HepG2 (cell line): ENCODE results near the gene NAPSA. TPM values are rescaled to one million over a fixed set of nuclear protein-coding genes. Genes with fewer than 3 reads are reported as not detected.
A peak's percentile ranks its signal among the peaks of the same experiment; 100 is the strongest.

Source experiments
- CHD2 ChIP-seq: IDR thresholded peaks from 2 replicates; pipeline ENCODE4 v1.6.1; 2011; ENCODE audit warnings: low read depth, low read length, improper control_type of control experiment
- FOSL2 ChIP-seq: sonication (generic); formaldehyde crosslinking; IDR thresholded peaks from 2 replicates; pipeline ENCODE4 v1.4.0; 2020; ENCODE audit warnings: missing genetic modification reagents
- GFI1 ChIP-seq: sonication (generic); formaldehyde crosslinking; IDR thresholded peaks from 2 replicates; pipeline ENCODE4 v1.5.0; 2020; ENCODE audit warnings: missing genetic modification reagents, mild to moderate bottlenecking, borderline replicate concordance
- LCORL ChIP-seq, 2 experiments: fragments of 450-650 bp in 1 of 2; sonication (generic) in 1 of 2; formaldehyde crosslinking in 1 of 2; IDR thresholded peaks; 2 replicates each; pipeline versions ENCODE4 v1.5.0 to v1.6.1; 2017 to 2020; ENCODE audit warnings: antibody characterized with exemption in 1 of 2, missing genetic modification reagents in 1 of 2
- MED1 ChIP-seq: sonication (generic); formaldehyde crosslinking; IDR thresholded peaks from 2 replicates; pipeline ENCODE4 v1.4.0; 2020; ENCODE audit warnings: missing genetic modification reagents
- NR3C1 ChIP-seq: sonication (generic); formaldehyde crosslinking; IDR thresholded peaks from 2 replicates; pipeline ENCODE4 v1.4.0; 2020; ENCODE audit warnings: missing genetic modification reagents
- ONECUT2 ChIP-seq: sonication (generic); formaldehyde crosslinking; IDR thresholded peaks from 2 replicates; pipeline ENCODE4 v1.4.0; 2020; ENCODE audit warnings: missing genetic modification reagents
- RAD21 ChIP-seq: fragments of 450-650 bp; formaldehyde crosslinking; IDR thresholded peaks from 2 replicates; pipeline ENCODE4 v1.5.0; 2020; ENCODE audit warnings: mild to moderate bottlenecking
- REXO4 ChIP-seq: sonication (generic); formaldehyde crosslinking; IDR thresholded peaks from 2 replicates; pipeline ENCODE4 v1.8.0; 2022; ENCODE audit warnings: missing genetic modification reagents, mild to moderate bottlenecking, borderline replicate concordance
- SCMH1 ChIP-seq: sonication (generic); formaldehyde crosslinking; IDR thresholded peaks from 2 replicates; pipeline ENCODE4 v1.9.0; 2021; ENCODE audit warnings: missing genetic modification reagents, mild to moderate bottlenecking, borderline replicate concordance
- SMAD9 ChIP-seq: sonication (generic); formaldehyde crosslinking; IDR thresholded peaks from 2 replicates; pipeline ENCODE4 v1.5.1; 2020; ENCODE audit warnings: mild to moderate bottlenecking, missing genetic modification reagents
- STAG1 ChIP-seq: sonication (generic); formaldehyde crosslinking; IDR thresholded peaks from 2 replicates; pipeline ENCODE4 v1.4.0; 2020; ENCODE audit warnings: missing genetic modification reagents
- XBP1 ChIP-seq: sonication (generic); formaldehyde crosslinking; IDR thresholded peaks from 2 replicates; pipeline ENCODE4 v1.5.0; 2020; ENCODE audit warnings: missing genetic modification reagents
- YEATS4 ChIP-seq: sonication (generic); formaldehyde crosslinking; IDR thresholded peaks from 2 replicates; pipeline ENCODE4 v1.4.0; 2020; ENCODE audit warnings: missing genetic modification reagents, borderline replicate concordance
- ZFAT ChIP-seq: sonication (generic); formaldehyde crosslinking; conservative IDR thresholded peaks from 2 replicates; pipeline ENCODE4 v1.8.1; 2023; ENCODE audit warnings: missing genetic modification reagents, inconsistent platforms
- ZNF180 ChIP-seq: sonication (generic); formaldehyde crosslinking; IDR thresholded peaks from 2 replicates; pipeline ENCODE4 v1.4.0; 2020; ENCODE audit warnings: low read depth, missing genetic modification reagents, borderline replicate concordance
- ZNF292 ChIP-seq: sonication (generic); formaldehyde crosslinking; IDR thresholded peaks from 2 replicates; pipeline ENCODE4 v1.8.1; 2022; ENCODE audit warnings: mild to moderate bottlenecking, low read depth, missing genetic modification reagents, borderline replicate concordance
- ZNF605 ChIP-seq: sonication (generic); formaldehyde crosslinking; IDR thresholded peaks from 2 replicates; pipeline ENCODE4 v1.8.0; 2022; ENCODE audit warnings: mild to moderate bottlenecking, missing genetic modification reagents
- ZNF773 ChIP-seq: sonication (generic); formaldehyde crosslinking; IDR thresholded peaks from 2 replicates; pipeline ENCODE4 v1.4.0; 2020; ENCODE audit warnings: missing genetic modification reagents, borderline replicate concordance
- ZSCAN12 ChIP-seq: sonication (generic); formaldehyde crosslinking; IDR thresholded peaks from 2 replicates; pipeline ENCODE4 v1.9.0; 2021; ENCODE audit warnings: mild to moderate bottlenecking, missing genetic modification reagents
- polyA plus RNA-seq, 8 experiments: library from polyadenylated mRNA; depleted of rRNA in 3 of 8; stranded (reverse) in 7 of 8; unstranded in 1 of 8; fragments of >200 nt; fragmentation: Illumina TruSeq in 4 of 8; extraction: Trizol in 4 of 8; gene quantifications; 2 replicates each; pipeline versions ENCODE4 v1.2.1 to v1.2.3, GENCODE V29; 2011 to 2016; ENCODE audit warnings: low read depth in 4 of 8, missing spikeins in 1 of 8, mixed read lengths in 1 of 8; ENCODE audit not compliant: insufficient read depth in 1 of 8
- total RNA-seq, 5 experiments: library from RNA; depleted of rRNA; stranded (reverse); fragments of >200 nt; fragmentation: Illumina TruSeq; extraction: Trizol; gene quantifications; 2 replicates each; pipeline ENCODE4 v1.2.3, GENCODE V29; 2016; ENCODE audit warnings: low read depth in 1 of 5
- TF ChIP-seq, protein P1 (sequence below): IDR thresholded peaks from 2 replicates; pipeline ENCODE4 v1.6.1; 2016; ENCODE audit warnings: low read depth, missing genetic modification reagents, missing compliant biosample characterization
- TF ChIP-seq, protein P2 (sequence below): sonication (generic); formaldehyde crosslinking; IDR thresholded peaks from 2 replicates; pipeline ENCODE4 v1.5.0; 2020; ENCODE audit warnings: missing genetic modification reagents
- TF ChIP-seq, protein P3 (sequence below): IDR thresholded peaks from 2 replicates; pipeline ENCODE4 v1.6.1; 2016; ENCODE audit warnings: missing genetic modification reagents, missing compliant biosample characterization

Gene NAPSA
- total and polyA plus RNA-seq, 2 of the 13 experiments (the other 11 are each of a cell fraction or from before 2014, with no cell fraction given) = not detected

DNA sequence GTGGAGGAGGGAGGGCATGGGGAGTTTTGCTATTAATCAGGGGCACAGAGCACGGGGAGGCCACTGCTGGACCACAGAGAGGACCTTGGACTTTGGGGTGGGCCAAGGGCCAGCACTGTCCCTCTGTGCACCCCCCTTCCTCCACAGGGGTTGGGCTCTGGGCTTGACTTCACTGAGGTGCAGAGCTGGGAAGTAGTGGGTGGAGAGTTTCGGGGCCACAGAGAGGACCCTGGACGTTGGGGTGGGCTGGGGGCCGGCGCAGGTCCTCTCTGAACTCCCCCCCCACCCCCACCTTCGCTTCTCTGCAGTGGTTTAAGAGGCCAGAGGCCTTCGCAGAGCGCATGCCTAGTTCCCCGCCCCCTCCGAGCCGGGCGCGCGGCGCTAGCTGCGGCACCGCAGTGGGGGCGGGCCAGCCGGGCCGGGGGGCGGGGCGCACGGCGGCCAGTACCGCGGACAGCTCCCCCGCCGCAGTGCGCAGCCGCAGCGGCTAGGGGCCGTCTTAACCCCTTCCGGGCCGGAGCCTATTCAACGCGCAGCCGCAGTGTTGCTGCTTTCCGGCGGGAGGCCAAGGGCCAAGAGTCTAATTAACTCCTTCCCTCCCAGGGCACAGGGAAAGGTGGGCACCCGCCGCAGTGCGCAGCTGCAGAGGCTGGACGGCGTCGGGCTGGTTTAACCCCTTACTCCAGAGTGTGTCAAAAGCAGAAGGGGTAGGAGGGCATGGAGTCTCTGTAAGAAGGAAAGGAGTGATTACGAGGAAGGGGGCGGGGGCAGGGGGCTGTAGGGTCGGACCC, 39.9 kb downstream of the NAPSA start (continued):
- TF ChIP-seq, protein P1, sequence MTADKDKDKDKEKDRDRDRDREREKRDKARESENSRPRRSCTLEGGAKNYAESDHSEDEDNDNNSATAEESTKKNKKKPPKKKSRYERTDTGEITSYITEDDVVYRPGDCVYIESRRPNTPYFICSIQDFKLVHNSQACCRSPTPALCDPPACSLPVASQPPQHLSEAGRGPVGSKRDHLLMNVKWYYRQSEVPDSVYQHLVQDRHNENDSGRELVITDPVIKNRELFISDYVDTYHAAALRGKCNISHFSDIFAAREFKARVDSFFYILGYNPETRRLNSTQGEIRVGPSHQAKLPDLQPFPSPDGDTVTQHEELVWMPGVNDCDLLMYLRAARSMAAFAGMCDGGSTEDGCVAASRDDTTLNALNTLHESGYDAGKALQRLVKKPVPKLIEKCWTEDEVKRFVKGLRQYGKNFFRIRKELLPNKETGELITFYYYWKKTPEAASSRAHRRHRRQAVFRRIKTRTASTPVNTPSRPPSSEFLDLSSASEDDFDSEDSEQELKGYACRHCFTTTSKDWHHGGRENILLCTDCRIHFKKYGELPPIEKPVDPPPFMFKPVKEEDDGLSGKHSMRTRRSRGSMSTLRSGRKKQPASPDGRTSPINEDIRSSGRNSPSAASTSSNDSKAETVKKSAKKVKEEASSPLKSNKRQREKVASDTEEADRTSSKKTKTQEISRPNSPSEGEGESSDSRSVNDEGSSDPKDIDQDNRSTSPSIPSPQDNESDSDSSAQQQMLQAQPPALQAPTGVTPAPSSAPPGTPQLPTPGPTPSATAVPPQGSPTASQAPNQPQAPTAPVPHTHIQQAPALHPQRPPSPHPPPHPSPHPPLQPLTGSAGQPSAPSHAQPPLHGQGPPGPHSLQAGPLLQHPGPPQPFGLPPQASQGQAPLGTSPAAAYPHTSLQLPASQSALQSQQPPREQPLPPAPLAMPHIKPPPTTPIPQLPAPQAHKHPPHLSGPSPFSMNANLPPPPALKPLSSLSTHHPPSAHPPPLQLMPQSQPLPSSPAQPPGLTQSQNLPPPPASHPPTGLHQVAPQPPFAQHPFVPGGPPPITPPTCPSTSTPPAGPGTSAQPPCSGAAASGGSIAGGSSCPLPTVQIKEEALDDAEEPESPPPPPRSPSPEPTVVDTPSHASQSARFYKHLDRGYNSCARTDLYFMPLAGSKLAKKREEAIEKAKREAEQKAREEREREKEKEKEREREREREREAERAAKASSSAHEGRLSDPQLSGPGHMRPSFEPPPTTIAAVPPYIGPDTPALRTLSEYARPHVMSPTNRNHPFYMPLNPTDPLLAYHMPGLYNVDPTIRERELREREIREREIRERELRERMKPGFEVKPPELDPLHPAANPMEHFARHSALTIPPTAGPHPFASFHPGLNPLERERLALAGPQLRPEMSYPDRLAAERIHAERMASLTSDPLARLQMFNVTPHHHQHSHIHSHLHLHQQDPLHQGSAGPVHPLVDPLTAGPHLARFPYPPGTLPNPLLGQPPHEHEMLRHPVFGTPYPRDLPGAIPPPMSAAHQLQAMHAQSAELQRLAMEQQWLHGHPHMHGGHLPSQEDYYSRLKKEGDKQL (CRISPR knock-in tag) = no peak
- TF ChIP-seq REXO4 (CRISPR knock-in tag) = no peak
- TF ChIP-seq XBP1 = no peak; the same call in 1 of the 2 replicates
- TF ChIP-seq, protein P2, sequence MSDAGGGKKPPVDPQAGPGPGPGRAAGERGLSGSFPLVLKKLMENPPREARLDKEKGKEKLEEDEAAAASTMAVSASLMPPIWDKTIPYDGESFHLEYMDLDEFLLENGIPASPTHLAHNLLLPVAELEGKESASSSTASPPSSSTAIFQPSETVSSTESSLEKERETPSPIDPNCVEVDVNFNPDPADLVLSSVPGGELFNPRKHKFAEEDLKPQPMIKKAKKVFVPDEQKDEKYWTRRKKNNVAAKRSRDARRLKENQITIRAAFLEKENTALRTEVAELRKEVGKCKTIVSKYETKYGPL (CRISPR knock-in tag) = peak; percentile 54; the same call in 1 of the 2 replicates
- TF ChIP-seq, protein P3, sequence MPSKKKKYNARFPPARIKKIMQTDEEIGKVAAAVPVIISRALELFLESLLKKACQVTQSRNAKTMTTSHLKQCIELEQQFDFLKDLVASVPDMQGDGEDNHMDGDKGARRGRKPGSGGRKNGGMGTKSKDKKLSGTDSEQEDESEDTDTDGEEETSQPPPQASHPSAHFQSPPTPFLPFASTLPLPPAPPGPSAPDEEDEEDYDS (CRISPR knock-in tag) = no peak
- no peak for TF ChIP-seq NR3C1 (CRISPR knock-in tag)
- 0 out of 2 replicates have a peak, but pooled peaks have one; percentile 5 for TF ChIP-seq RAD21 (CRISPR knock-in tag)
- no peak for TF ChIP-seq FOSL2
- no peak for TF ChIP-seq ZNF292 (CRISPR knock-in tag)
- TF ChIP-seq ZNF605 (CRISPR knock-in tag) = no peak
- peak; percentile 38; the same call in 1 of the 2 replicates for TF ChIP-seq MED1 (CRISPR knock-in tag)
- TF ChIP-seq STAG1 = no peak
- 0 out of 2 replicates have a peak, but pooled peaks have one; percentile 57 for TF ChIP-seq YEATS4
- no peak for TF ChIP-seq ZFAT (CRISPR knock-in tag)
- TF ChIP-seq ZNF773 = peak; percentile 95; the same call in 1 of the 2 replicates
- TF ChIP-seq GFI1 (CRISPR knock-in tag) = peak; percentile 61; the same call in 1 of the 2 replicates
- no peak for TF ChIP-seq ZNF180 (CRISPR knock-in tag)
- TF ChIP-seq SCMH1 (CRISPR knock-in tag) = no peak
- TF ChIP-seq LCORL (IDR thresholded peaks at IDR 0.05) = no peak
- TF ChIP-seq LCORL (CRISPR knock-in tag; IDR thresholded peaks at IDR 0.05) = no peak
- no peak for TF ChIP-seq ONECUT2 (CRISPR knock-in tag)
- no peak for TF ChIP-seq CHD2
- no peak for TF ChIP-seq SMAD9 (CRISPR knock-in tag)
- 0 out of 2 replicates have a peak, but pooled peaks have one; percentile 46 for TF ChIP-seq ZSCAN12 (CRISPR knock-in tag)
